ENCODE data around the gene TEX22. TPM values are rescaled to one million over a fixed set of nuclear protein-coding genes. Genes with fewer than 3 reads are reported as not detected.

Gene TEX22
- total and polyA plus RNA-seq, 7 donors, result 0.10 to 0.75 (median 0.34) TPM; not detected in 2

DNA sequence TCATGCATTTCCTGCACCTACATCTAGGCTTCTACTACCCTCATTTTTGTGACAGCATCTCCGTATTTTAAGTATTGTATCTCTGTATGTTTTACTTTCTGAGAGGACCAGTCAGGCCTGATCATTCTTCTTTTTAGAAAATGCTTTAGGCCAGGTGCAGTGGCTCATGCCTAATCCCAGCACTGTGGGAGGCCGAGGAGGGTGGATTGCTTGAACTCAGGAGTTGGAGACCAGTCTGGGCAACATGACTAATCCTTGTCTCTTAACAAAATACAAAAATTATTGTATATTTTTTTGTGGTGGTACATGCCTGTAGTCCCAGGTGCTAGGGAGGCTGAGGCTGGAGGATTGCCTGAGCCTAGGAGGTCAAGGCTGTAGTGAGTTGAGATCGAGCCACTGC lies 46.9 kb upstream of the TEX22 start:
- H3K4me1 ChIP-seq, result peaks cover 10% of the 10 kb centered on the region
- peaks cover 0 to 34% of the 10 kb centered on the region in 2 donors for H3K36me3 ChIP-seq (ENCODE audit: insufficient read depth in 1 of 2, low read depth in 1 of 2)
- H3K27ac ChIP-seq, result no peak overlapping the region
- no peaks in the 10 kb centered on the region for H3K27me3 ChIP-seq (ENCODE audit: insufficient read depth in 3 of 3, low read length in 2 of 3)
- TF ChIP-seq CTCF (IDR thresholded peaks at IDR 0.05), result no peak
- no peaks in the 10 kb centered on the region for H3K9me3 ChIP-seq
- ATAC-seq, result no peak
- intact Hi-C loops (cut with DNase I), result loop anchor here (5.0 kb wide), 4 partner anchors 34 to 149 kb away; no protein-coding TSS in a partner anchor
- WGBS, 3 donors, result 88 to 98% (median 90%) methylated on average over 3 of the region's 3 CpGs
- no peak overlapping the region for H3K4me3 ChIP-seq
- no peak for DNase-seq

DNA sequence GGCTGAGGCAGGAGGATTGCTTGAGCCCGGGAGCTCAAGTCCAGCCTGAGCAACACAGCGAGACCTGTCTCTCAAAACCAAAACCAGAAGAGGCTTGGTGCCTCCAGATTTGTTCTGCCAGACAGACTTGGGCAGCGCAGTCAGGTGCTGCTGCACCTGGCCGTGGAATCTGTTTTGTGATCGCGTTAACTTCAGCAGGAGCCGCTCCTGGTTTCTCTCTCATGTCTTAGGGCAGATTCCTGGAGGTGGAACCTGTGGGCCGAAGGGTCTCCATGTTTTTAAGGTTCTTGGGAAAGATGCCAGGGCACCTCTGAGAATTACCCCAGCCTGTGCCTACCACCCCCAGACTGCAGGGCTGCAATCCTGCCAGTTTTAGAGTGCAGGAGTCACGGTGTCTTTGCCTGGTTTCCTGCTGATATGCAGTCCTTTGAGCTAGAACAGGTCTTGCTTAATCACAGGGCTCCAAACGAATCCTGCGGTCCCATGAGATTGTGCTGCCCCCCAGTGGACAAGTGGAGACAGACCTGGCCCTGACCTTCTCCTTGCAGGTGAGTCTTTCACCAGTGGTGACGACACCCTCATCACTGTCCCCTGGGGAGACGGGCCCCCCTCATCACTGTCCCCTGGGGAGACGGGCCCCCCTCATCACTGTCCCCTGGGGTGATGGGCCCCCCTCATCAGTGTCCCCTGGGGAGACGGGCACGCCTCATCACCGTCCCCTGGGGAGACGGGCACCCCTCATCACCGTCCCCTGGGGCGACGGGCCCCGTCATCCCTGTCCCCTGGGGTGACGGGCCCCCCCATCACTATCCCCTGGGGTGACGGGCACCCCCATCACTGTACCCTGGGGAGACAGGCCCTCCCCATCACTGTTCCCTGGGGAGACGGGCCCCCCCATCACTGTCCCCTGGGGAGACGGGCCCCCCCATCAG lies 46.2 kb upstream of the TEX22 start:
- H3K27me3 ChIP-seq (ENCODE audit: insufficient read depth in 3 of 3, low read length in 2 of 3), result no peaks in the 10 kb centered on the region
- no peaks in the 10 kb centered on the region for H3K9me3 ChIP-seq
- intact Hi-C loops (cut with DNase I), result loop anchor here (1.0 to 5.0 kb wide), 6 partner anchors 35 to 262 kb away; no protein-coding TSS in a partner anchor
- H3K4me1 ChIP-seq, result peaks cover 8% of the 10 kb centered on the region
- peak; percentile 87 for TF ChIP-seq CTCF (IDR thresholded peaks at IDR 0.05)
- no peak overlapping the region for H3K4me3 ChIP-seq
- ATAC-seq (peak; percentile 93 to 98 (median 96)), DNase-seq (peak; percentile 83 to 92)
- peaks cover 0 to 35% of the 10 kb centered on the region in 2 donors for H3K36me3 ChIP-seq (ENCODE audit: insufficient read depth in 1 of 2, low read depth in 1 of 2)
- peak overlapping the region; percentile 38 for H3K27ac ChIP-seq
- WGBS, 3 donors, result 56 to 68% (median 64%) methylated on average over 22 to 26 of the region's 26 CpGs

DNA sequence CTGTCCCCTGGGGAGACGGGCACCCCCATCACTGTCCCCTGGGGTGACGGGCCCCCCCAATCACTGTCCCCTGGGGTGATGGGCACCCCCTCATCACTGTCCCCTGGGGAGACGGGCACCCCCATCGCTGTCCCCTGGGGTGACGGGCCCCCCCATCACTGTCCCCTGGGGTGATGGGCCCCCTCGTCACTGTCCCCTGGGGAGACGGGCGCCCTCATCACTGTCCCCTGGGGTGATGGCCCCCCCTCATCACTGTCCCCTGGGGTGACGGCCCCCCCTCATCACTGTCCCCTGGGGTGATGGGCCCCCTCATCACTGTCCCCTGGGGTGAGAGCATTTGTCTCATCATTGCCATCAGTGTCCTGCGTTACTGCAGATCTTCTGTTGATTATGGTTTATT lies 45.2 kb upstream of the TEX22 start:
- WGBS, 3 donors, result 87 to 93% (median 93%) methylated on average over 4 to 10 of the region's 10 CpGs
- intact Hi-C loops (cut with DNase I), result loop anchor here (5.0 kb wide), 4 partner anchors 36 to 151 kb away; no protein-coding TSS in a partner anchor
- Histone ChIP-seq H3K27me3 (ENCODE audit: insufficient read depth in 3 of 3, low read length in 2 of 3) (no peaks in the 10 kb centered on the region), H3K9me3 (no peaks in the 10 kb centered on the region), H3K4me3 (no peak overlapping the region), H3K27ac (no peak overlapping the region), H3K36me3 (ENCODE audit: insufficient read depth in 1 of 2, low read depth in 1 of 2) (peaks cover 0 to 35% of the 10 kb centered on the region in 2 donors), H3K4me1 (peaks cover 3% of the 10 kb centered on the region)
- DNase-seq (no peak), ATAC-seq (no peak)
- no peak for TF ChIP-seq CTCF (IDR thresholded peaks at IDR 0.05)

- intact Hi-C loops (cut with DNase I), result loop anchor here (5.0 kb wide), 4 partner anchors 37 to 152 kb away; no protein-coding TSS in a partner anchor
- H3K4me3 ChIP-seq, result no peak overlapping the region
- H3K36me3 ChIP-seq (ENCODE audit: insufficient read depth in 1 of 2, low read depth in 1 of 2), result peaks cover 0 to 39% of the 10 kb centered on the region in 2 donors
- H3K9me3 ChIP-seq, result no peaks in the 10 kb centered on the region
- ATAC-seq, result no peak
- no peaks in the 10 kb centered on the region for H3K4me1 ChIP-seq
- H3K27ac ChIP-seq, result no peak overlapping the region
- DNase-seq, result no peak
- TF ChIP-seq CTCF (IDR thresholded peaks at IDR 0.05), result no peak
- WGBS, 3 donors, result 94 to 98% (median 96%) methylated on average over 18 to 20 of the region's 20 CpGs
- H3K27me3 ChIP-seq (ENCODE audit: insufficient read depth in 3 of 3, low read length in 2 of 3), result no peaks in the 10 kb centered on the region
Observed at GRCh38 chr14:105354541-105354940, 43.8 kb upstream of the TEX22 start.

All from psoas muscle (tissue), 8 donors.